Measurements from ENCODE around the gene IKZF2.

GRCh38 chr2:213001297-213001910, 150.0 kb downstream of the IKZF2 start:
- TF ChIP-seq POLR2A (IDR thresholded peaks at IDR 0.05; ENCODE audit: low read depth, low read length), result no peak
- TF ChIP-seq, protein P1, sequence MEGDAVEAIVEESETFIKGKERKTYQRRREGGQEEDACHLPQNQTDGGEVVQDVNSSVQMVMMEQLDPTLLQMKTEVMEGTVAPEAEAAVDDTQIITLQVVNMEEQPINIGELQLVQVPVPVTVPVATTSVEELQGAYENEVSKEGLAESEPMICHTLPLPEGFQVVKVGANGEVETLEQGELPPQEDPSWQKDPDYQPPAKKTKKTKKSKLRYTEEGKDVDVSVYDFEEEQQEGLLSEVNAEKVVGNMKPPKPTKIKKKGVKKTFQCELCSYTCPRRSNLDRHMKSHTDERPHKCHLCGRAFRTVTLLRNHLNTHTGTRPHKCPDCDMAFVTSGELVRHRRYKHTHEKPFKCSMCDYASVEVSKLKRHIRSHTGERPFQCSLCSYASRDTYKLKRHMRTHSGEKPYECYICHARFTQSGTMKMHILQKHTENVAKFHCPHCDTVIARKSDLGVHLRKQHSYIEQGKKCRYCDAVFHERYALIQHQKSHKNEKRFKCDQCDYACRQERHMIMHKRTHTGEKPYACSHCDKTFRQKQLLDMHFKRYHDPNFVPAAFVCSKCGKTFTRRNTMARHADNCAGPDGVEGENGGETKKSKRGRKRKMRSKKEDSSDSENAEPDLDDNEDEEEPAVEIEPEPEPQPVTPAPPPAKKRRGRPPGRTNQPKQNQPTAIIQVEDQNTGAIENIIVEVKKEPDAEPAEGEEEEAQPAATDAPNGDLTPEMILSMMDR (IDR thresholded peaks at IDR 0.05; ENCODE audit: extremely low read depth in 1 of 2, insufficient read depth in 1 of 2, low read depth in 1 of 2, low read length in 2 of 2), result no peak
- no peak for TF ChIP-seq POLR2AphosphoS5 (IDR thresholded peaks at IDR 0.05; ENCODE audit: insufficient read depth, low read depth, low read length)
- no peak for TF ChIP-seq MYC (IDR thresholded peaks at IDR 0.05; ENCODE audit: low read depth, low read length)
- TF ChIP-seq JUN (IDR thresholded peaks at IDR 0.05; ENCODE audit: borderline replicate concordance, insufficient read depth, insufficient read length, low read depth), result no peak

All from endothelial cell of umbilical vein (primary cell).